Keratinocyte (primary cell): ENCODE results near the gene ANKRD53. TPM values are rescaled to one million over a fixed set of nuclear protein-coding genes. Genes with fewer than 3 reads are reported as not detected.

Experiments used
- DNase-seq: peaks from one replicate; pipeline ENCODE4 v3.0.0-alpha.2; 2011; ENCODE audit warnings: low read depth, missing footprints, low spot score
- FAIRE-seq: peaks from 2 replicates; lab custom pipeline; 2011; peaks lifted over from hg19 to GRCh38; lab: Jason Lieb, UNC
- H2AFZ ChIP-seq: 2 replicates; pipeline ENCODE4 v1.6.0; 2012; ENCODE audit warnings: low read length, control low read depth, inconsistent platforms; ENCODE audit not compliant: control insufficient read depth
- H3K27ac ChIP-seq: 2 replicates; pipeline ENCODE4 v1.5.1; 2011; ENCODE audit warnings: low read length; ENCODE audit not compliant: control insufficient read depth, insufficient read depth
- H3K27me3 ChIP-seq: 3 replicates; pipeline ENCODE4 v1.6.0; 2011; ENCODE audit warnings: low read length; ENCODE audit not compliant: control insufficient read depth, insufficient read depth; ENCODE audit errors: extremely low read depth
- H3K36me3 ChIP-seq, 2 experiments: 2 replicates in 1 of 2; 3 replicates in 1 of 2; pipeline ENCODE4 v1.5.1; 2011; ENCODE audit warnings: low read length in 2 of 2, mild to moderate bottlenecking in 1 of 2; ENCODE audit not compliant: control insufficient read depth in 2 of 2, insufficient read depth in 2 of 2; ENCODE audit errors: extremely low read depth in 1 of 2
- H3K4me1 ChIP-seq: 3 replicates; pipeline ENCODE4 v1.5.1; 2011; ENCODE audit warnings: low read length; ENCODE audit not compliant: control insufficient read depth, insufficient read depth; ENCODE audit errors: extremely low read depth
- H3K4me2 ChIP-seq: 3 replicates; pipeline ENCODE4 v1.6.0; 2011; ENCODE audit warnings: low read depth, low read length; ENCODE audit not compliant: control insufficient read depth, insufficient read depth; ENCODE audit errors: extremely low read depth
- H3K4me3 ChIP-seq, 3 experiments: fragments of 200-600 bp in 1 of 3; sonication (generic) in 1 of 3; 2 replicates in 2 of 3; 3 replicates in 1 of 3; pipeline ENCODE4 v1.5.1; 2011 to 2016; ENCODE audit warnings: low read length in 3 of 3, mild to moderate bottlenecking in 3 of 3, control low read depth in 2 of 3, inconsistent platforms in 1 of 3, low read depth in 1 of 3, mixed read lengths in 1 of 3, mixed run types in 1 of 3, moderate library complexity in 1 of 3; ENCODE audit not compliant: control insufficient read depth in 2 of 3, insufficient read depth in 2 of 3; ENCODE audit errors: extremely low read depth in 1 of 3
- H3K79me2 ChIP-seq: 2 replicates; pipeline ENCODE4 v1.6.0; 2012; ENCODE audit warnings: low read length; ENCODE audit not compliant: control insufficient read depth, insufficient read depth
- H3K9ac ChIP-seq: 3 replicates; pipeline ENCODE4 v1.6.0; 2011; ENCODE audit warnings: low read length; ENCODE audit not compliant: control insufficient read depth, insufficient read depth; ENCODE audit errors: extremely low read depth
- H3K9me1 ChIP-seq: 3 replicates; pipeline ENCODE4 v1.6.0; 2011; ENCODE audit warnings: low read length; ENCODE audit not compliant: control insufficient read depth, insufficient read depth; ENCODE audit errors: extremely low read depth
- H3K9me3 ChIP-seq: 2 replicates; pipeline ENCODE4 v1.5.1; 2012; ENCODE audit warnings: low read depth, low read length; ENCODE audit not compliant: control insufficient read depth
- H4K20me1 ChIP-seq: 3 replicates; pipeline ENCODE4 v1.6.0; 2011; ENCODE audit warnings: low read length; ENCODE audit not compliant: control insufficient read depth, insufficient read depth; ENCODE audit errors: extremely low read depth
- EZH2 ChIP-seq: IDR thresholded peaks from one replicate; pipeline ENCODE4 v1.6.1; 2012; ENCODE audit warnings: inconsistent platforms, mild to moderate bottlenecking, low read length, moderate library complexity
- dilution Hi-C: fragments of 300-500 bp; cut with MboI; formaldehyde crosslinking; loops from one replicate; pipeline ENCODE4 v1.7.0; 2020; ENCODE audit warnings: low sequenced_read_pairs; ENCODE audit not compliant: extremely low pct_ligation_motif_present
- polyA plus RNA-seq, 5 experiments: library from polyadenylated mRNA; depleted of rRNA in 3 of 5; stranded (reverse) in 3 of 5; stranded (forward) in 1 of 5; unstranded in 1 of 5; fragments of >200 nt; gene quantifications; 1 replicate in 1 of 5; 2 replicates in 3 of 5; 3 replicates in 1 of 5; pipeline versions ENCODE4 v1.2.1 to v1.2.3, GENCODE V29; 2011 to 2012; ENCODE audit warnings: missing spikeins in 2 of 5, low read depth in 1 of 5, low replicate concordance in 1 of 5
- TF ChIP-seq, protein P1 (sequence below), 3 experiments: IDR thresholded peaks in 1 of 3; conservative IDR thresholded peaks in 1 of 3; optimal IDR thresholded peaks in 1 of 3; 2 replicates in 2 of 3; 3 replicates in 1 of 3; pipeline versions ENCODE3 to v1.5.1; 2011; ENCODE audit warnings: low read length in 3 of 3, mild to moderate bottlenecking in 3 of 3, moderate library complexity in 2 of 3, control low read depth in 1 of 3, inconsistent platforms in 1 of 3; ENCODE audit not compliant: insufficient read depth in 2 of 3; ENCODE audit errors: extremely low read depth in 1 of 3

Gene ANKRD53
- polyA plus RNA-seq, 1 donor (not counting 4 experiments of a cell fraction or from before 2014, with no cell fraction given): not detected

DNA sequence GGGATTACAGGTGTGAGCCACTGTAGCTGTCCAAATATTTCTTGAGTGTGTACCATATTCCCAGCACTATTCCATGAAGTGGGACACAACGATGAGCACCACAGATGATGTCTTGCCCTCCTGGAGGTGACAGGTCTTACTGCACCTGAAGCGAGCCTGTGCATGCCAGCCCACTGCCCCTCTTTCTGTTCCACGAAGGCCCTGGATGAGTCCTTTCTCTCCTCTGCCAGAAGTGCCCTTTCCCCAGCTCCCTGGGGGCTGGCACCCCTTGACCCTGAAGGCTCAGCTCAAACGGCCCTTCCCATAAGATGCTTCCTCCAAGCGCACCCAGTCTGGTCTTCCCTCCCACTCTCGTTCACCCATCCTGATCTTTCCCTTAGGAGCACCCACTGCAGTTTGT, 37.2 kb upstream of the ANKRD53 start:
- H3K36me3 ChIP-seq: no peaks in the 10 kb centered on the region
- H3K4me2 ChIP-seq: no peak overlapping the region
- DNase-seq (no peak), FAIRE-seq (no peak)
- H3K27me3 ChIP-seq: peaks cover 20% of the 10 kb centered on the region
- dilution Hi-C loops: no loop called here
- no peaks in the 10 kb centered on the region for H3K79me2 ChIP-seq
- no peak overlapping the region for H2AFZ ChIP-seq
- no peaks in the 10 kb centered on the region for H3K9me3 ChIP-seq
- H4K20me1 ChIP-seq: no peaks in the 10 kb centered on the region
- H3K4me1 ChIP-seq: no peaks in the 10 kb centered on the region
- no peak overlapping the region for H3K27ac ChIP-seq
- no peak overlapping the region for H3K4me3 ChIP-seq
- no peaks in the 10 kb centered on the region for H3K9me1 ChIP-seq
- no peak overlapping the region for H3K9ac ChIP-seq
- TF ChIP-seq, protein P1, sequence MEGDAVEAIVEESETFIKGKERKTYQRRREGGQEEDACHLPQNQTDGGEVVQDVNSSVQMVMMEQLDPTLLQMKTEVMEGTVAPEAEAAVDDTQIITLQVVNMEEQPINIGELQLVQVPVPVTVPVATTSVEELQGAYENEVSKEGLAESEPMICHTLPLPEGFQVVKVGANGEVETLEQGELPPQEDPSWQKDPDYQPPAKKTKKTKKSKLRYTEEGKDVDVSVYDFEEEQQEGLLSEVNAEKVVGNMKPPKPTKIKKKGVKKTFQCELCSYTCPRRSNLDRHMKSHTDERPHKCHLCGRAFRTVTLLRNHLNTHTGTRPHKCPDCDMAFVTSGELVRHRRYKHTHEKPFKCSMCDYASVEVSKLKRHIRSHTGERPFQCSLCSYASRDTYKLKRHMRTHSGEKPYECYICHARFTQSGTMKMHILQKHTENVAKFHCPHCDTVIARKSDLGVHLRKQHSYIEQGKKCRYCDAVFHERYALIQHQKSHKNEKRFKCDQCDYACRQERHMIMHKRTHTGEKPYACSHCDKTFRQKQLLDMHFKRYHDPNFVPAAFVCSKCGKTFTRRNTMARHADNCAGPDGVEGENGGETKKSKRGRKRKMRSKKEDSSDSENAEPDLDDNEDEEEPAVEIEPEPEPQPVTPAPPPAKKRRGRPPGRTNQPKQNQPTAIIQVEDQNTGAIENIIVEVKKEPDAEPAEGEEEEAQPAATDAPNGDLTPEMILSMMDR (optimal IDR thresholded peaks at IDR 0.05 in 1 of 3, IDR thresholded peaks at IDR 0.05 in 1 of 3, conservative IDR thresholded peaks at IDR 0.05 in 1 of 3; ENCODE audit: extremely low read depth in 1 of 3, insufficient read depth in 2 of 3, low read length in 3 of 3): no peak
- TF ChIP-seq EZH2: no peak

DNA sequence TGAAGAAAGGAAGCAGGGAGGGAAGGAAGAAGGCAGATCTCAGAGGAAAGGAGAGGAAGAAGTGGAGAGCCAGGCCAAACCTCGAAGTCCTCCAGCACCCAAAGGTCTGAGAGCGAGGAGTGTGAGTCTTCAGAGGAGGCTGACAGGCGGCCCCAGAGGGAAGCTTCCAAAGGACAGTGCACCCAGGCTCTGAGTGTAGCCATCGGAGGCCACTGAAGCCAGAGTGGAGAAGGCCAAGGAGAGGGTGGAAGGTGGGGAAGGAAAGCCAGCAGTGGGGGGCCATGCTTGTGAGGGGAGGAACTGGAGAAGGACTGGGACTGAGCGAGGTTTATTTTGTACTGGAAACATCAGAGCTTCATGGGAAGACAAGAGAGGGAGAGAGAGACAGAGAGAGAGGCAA, 36.7 kb upstream of the ANKRD53 start:
- peaks cover 20% of the 10 kb centered on the region for H3K27me3 ChIP-seq
- DNase-seq: no peak
- no peak for FAIRE-seq

More for the DNA sequence above, 36.7 kb upstream of the ANKRD53 start:
- H3K9me3 ChIP-seq: no peaks in the 10 kb centered on the region
- dilution Hi-C loops: no loop called here
- no peaks in the 10 kb centered on the region for H3K4me1 ChIP-seq
- no peaks in the 10 kb centered on the region for H3K9me1 ChIP-seq
- no peak overlapping the region for H2AFZ ChIP-seq
- no peaks in the 10 kb centered on the region for H3K36me3 ChIP-seq
- no peak overlapping the region for H3K4me3 ChIP-seq
- no peaks in the 10 kb centered on the region for H3K79me2 ChIP-seq
- H3K4me2 ChIP-seq: no peak overlapping the region
- no peaks in the 10 kb centered on the region for H4K20me1 ChIP-seq
- TF ChIP-seq, protein P1 (optimal IDR thresholded peaks at IDR 0.05 in 1 of 3, IDR thresholded peaks at IDR 0.05 in 1 of 3, conservative IDR thresholded peaks at IDR 0.05 in 1 of 3; ENCODE audit: extremely low read depth in 1 of 3, insufficient read depth in 2 of 3, low read length in 3 of 3): no peak
- no peak for TF ChIP-seq EZH2
- no peak overlapping the region for H3K9ac ChIP-seq
- H3K27ac ChIP-seq: no peak overlapping the region
